Ovary (tissue), 9 donors: ENCODE data around the gene IFITM2. TPM values are rescaled to one million over a fixed set of nuclear protein-coding genes. Genes with fewer than 3 reads are reported as not detected.

Experiments used
- DNase-seq, 5 donors: peaks; one replicate each; pipeline ENCODE4 v3.0.0-alpha.2; 2019 to 2020
- H3K27ac ChIP-seq, 2 donors: fragments of 200-600 bp; one replicate each; pipeline versions ENCODE4 v1.5.1 to v1.8.0; 2019 to 2022
- H3K27me3 ChIP-seq: fragments of 200-600 bp; one replicate; pipeline ENCODE4 v1.8.0; 2022
- H3K36me3 ChIP-seq: fragments of 200-600 bp; sonication (generic); one replicate; pipeline ENCODE4 v1.5.1; 2019
- H3K4me1 ChIP-seq: one replicate; pipeline ENCODE4 v1.8.1; 2013; ENCODE audit warnings: mild to moderate bottlenecking, moderate library complexity; ENCODE audit not compliant: insufficient read depth
- H3K4me3 ChIP-seq: fragments of 200-600 bp; sonication (generic); one replicate; pipeline ENCODE4 v1.5.1; 2017
- H3K9me3 ChIP-seq, 2 donors: fragments of 200-600 bp in 1 of 2; sonication (generic) in 1 of 2; one replicate each; pipeline versions ENCODE4 v1.5.1 to v1.8.1; 2013 to 2019; ENCODE audit warnings: mild to moderate bottlenecking in 1 of 2, moderate library complexity in 1 of 2
- EP300 ChIP-seq: sonication (generic); formaldehyde crosslinking; IDR thresholded peaks from one replicate; pipeline ENCODE4 v1.6.1; 2017; ENCODE audit warnings: antibody characterized with exemption
- POLR2A ChIP-seq: fragments of 450-650 bp; IDR thresholded peaks from one replicate; pipeline ENCODE4 v1.6.1; 2017; ENCODE audit warnings: antibody characterized with exemption, mild to moderate bottlenecking, moderate library complexity
- WGBS, 3 donors: extraction: QIAGEN DNeasy Blood & Tissue Kit in 1 of 3; methylation state at CpG; one replicate each; pipeline versions ENCODE4 v1.1.5 to v1.1.7; 2013 to 2017; 5-methylcytosine and 5-hydroxymethylcytosine counted together
- intact Hi-C, 4 donors: fragments of 100-400 bp; cut with DNase I; formaldehyde crosslinking; loops; one replicate each; pipeline versions ENCODE4 v1.11.0 to v1.15.1; 2022 to 2023
- polyA plus RNA-seq, 2 donors: library from polyadenylated mRNA; stranded (reverse); fragments of 200-250 nt in 1 of 2; fragments of 350-450 nt in 1 of 2; fragmentation: Illumina TruSeq in 1 of 2; extraction: RNeasy Lipid Tissue Mini Kit (QIAGEN cat#74804) in 1 of 2; gene quantifications; one replicate each; pipeline ENCODE4 v1.2.3, GENCODE V29; 2013 to 2014
- small RNA-seq: library from RNA; depleted of rRNA; stranded (forward); fragments of <200 nt; gene quantifications from one replicate; pipeline ENCODE3, GENCODE V24; 2016
- total RNA-seq, 7 donors: library from RNA; depleted of rRNA in 2 of 7; stranded (reverse); fragments of >200 nt in 2 of 7; fragmentation: NEBNext Ultra II Directional in 3 of 7; extraction: Animal tissue kit (Norgen Biotek cat#: 25700) in 3 of 7; gene quantifications; one replicate each; pipeline versions ENCODE4 v1.1.0 to v1.2.4, GENCODE V29; 2016 to 2023
- TF ChIP-seq, protein P1 (sequence below), 3 donors: fragments of 450-650 bp in 2 of 3; fragments of 200-600 bp in 1 of 3; IDR thresholded peaks; one replicate each; pipeline versions ENCODE4 v1.5.1 to v1.8.0; 2016 to 2022; ENCODE audit warnings: antibody characterized with exemption in 3 of 3, mild to moderate bottlenecking in 1 of 3
- donor health status: DM: no; HTN: no; CAD: no; lungs with moderate emphysema.
- donor health status: DM: no; HTN: no; CAD: no.
- donor health status: Bipolar disorder and iron deficiency.
- donor health status: DM: yes; HTN: yes; CAD: no.
- donor health status: DM: no; HTN: no; CAD: no.
- donor health status: DM: yes; HTN: yes; CAD: no.

The IFITM2 gene
- total and polyA plus RNA-seq, 9 donors = 207 to 1,149 (median 546) TPM

- no peak overlapping the region for H3K4me3 ChIP-seq
- H3K9me3 ChIP-seq = no peaks in the 10 kb centered on the region
- no peak overlapping the region for H3K27ac ChIP-seq
- 81 to 91% (median 86%) methylated on average over 4 of the region's 4 CpGs for WGBS, 3 donors
- H3K4me1 ChIP-seq = peaks cover 12% of the 10 kb centered on the region
- TF ChIP-seq, protein P1, sequence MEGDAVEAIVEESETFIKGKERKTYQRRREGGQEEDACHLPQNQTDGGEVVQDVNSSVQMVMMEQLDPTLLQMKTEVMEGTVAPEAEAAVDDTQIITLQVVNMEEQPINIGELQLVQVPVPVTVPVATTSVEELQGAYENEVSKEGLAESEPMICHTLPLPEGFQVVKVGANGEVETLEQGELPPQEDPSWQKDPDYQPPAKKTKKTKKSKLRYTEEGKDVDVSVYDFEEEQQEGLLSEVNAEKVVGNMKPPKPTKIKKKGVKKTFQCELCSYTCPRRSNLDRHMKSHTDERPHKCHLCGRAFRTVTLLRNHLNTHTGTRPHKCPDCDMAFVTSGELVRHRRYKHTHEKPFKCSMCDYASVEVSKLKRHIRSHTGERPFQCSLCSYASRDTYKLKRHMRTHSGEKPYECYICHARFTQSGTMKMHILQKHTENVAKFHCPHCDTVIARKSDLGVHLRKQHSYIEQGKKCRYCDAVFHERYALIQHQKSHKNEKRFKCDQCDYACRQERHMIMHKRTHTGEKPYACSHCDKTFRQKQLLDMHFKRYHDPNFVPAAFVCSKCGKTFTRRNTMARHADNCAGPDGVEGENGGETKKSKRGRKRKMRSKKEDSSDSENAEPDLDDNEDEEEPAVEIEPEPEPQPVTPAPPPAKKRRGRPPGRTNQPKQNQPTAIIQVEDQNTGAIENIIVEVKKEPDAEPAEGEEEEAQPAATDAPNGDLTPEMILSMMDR (IDR thresholded peaks at IDR 0.05) = no peak
- intact Hi-C loops = loop anchor here in 3 of 4 donors (5.0 kb wide), 2 partner anchors 35 to 50 kb away; partner anchors contain the start of genes IFITM2 (in 3 of the 3) and IFITM3 (in 1 of the 3)
- H3K36me3 ChIP-seq = no peaks in the 10 kb centered on the region
- H3K27me3 ChIP-seq = no peaks in the 10 kb centered on the region
- peak in 1 of 5 donors; percentile 1 for DNase-seq
Measured at GRCh38 chr11:357582-357981, 50.0 kb downstream of the IFITM2 start.

GRCh38 chr11:358129-358800, 50.6 kb downstream of the IFITM2 start:
- H3K27ac ChIP-seq = no peak overlapping the region
- H3K4me3 ChIP-seq = no peak overlapping the region
- H3K36me3 ChIP-seq = no peaks in the 10 kb centered on the region
- DNase-seq = peak in 1 of 5 donors; percentile 21
- intact Hi-C loops = loop anchor here in 3 of 4 donors (5.0 kb wide), 2 partner anchors 36 to 51 kb away; partner anchors contain the start of genes IFITM2 (in 3 of the 3) and IFITM3 (in 1 of the 3)
- H3K4me1 ChIP-seq = peaks cover 10% of the 10 kb centered on the region
- no peaks in the 10 kb centered on the region for H3K9me3 ChIP-seq
- WGBS, 3 donors = 26 to 62% (median 40%) methylated on average over 34 of the region's 34 CpGs
- TF ChIP-seq POLR2A = no peak
- TF ChIP-seq, protein P1 (IDR thresholded peaks at IDR 0.05) = no peak
- TF ChIP-seq EP300 = no peak
- H3K27me3 ChIP-seq = no peaks in the 10 kb centered on the region

Small RNA genes within 50 kb of the gene (small RNA-seq; reads per million reads assigned to genes)
- gene AC136475.6 = not detected

Other genes starting within 250 kb of the IFITM2 start
- not detected for gene SCGB1C1, start 114.7 kb upstream of the IFITM2 start, total RNA-seq
- not detected for gene SCGB1C1, start 114.7 kb upstream of the IFITM2 start, polyA plus RNA-seq
- 10 to 100 TPM; 24.6 to 76.6 (median 65.5) TPM for gene BET1L, start 100.4 kb upstream of the IFITM2 start, total RNA-seq
- 10 to 100 TPM; 38.9 to 51.6 TPM for gene BET1L, start 100.4 kb upstream of the IFITM2 start, polyA plus RNA-seq
- 100 to 1,000 TPM in 1 of 7 donors, 10 to 100 TPM in 6; 53.4 to 119 (median 87.4) TPM for gene RIC8A, start 100.1 kb upstream of the IFITM2 start, total RNA-seq
- 10 to 100 TPM; 33.6 to 56.4 TPM for gene RIC8A, start 100.1 kb upstream of the IFITM2 start, polyA plus RNA-seq
- 10 to 100 TPM; 11.1 to 24.4 (median 22.7) TPM for gene SIRT3, start 71.5 kb upstream of the IFITM2 start, total RNA-seq
- gene SIRT3, start 71.5 kb upstream of the IFITM2 start, polyA plus RNA-seq = 10 to 100 TPM; 17.4 to 21.5 TPM
- 10 to 100 TPM; 66.2 to 80.1 (median 75.8) TPM for gene PSMD13, start 70.8 kb upstream of the IFITM2 start, total RNA-seq
- 10 to 100 TPM; 74.9 to 88.9 TPM for gene PSMD13, start 70.8 kb upstream of the IFITM2 start, polyA plus RNA-seq
- gene NLRP6, start 29.4 kb upstream of the IFITM2 start, total RNA-seq = 1 to 10 TPM in 1 of 7 donors, under 1 TPM in 4, not detected in 2; 0.15 to 1.1 (median 0.20) TPM
- under 1 TPM in 1 of 2 donors, not detected in 1; 0.02 TPM for gene NLRP6, start 29.4 kb upstream of the IFITM2 start, polyA plus RNA-seq
- 10 to 100 TPM in 4 of 7 donors, 1 to 10 TPM in 3; 3.3 to 21.3 (median 10.6) TPM for gene PGGHG, start 18.7 kb upstream of the IFITM2 start, total RNA-seq
- gene PGGHG, start 18.7 kb upstream of the IFITM2 start, polyA plus RNA-seq = 1 to 10 TPM in 1 of 2 donors, under 1 TPM in 1; 0.25 to 6.1 TPM
- not detected for gene IFITM5, start 8.3 kb upstream of the IFITM2 start, total RNA-seq
- not detected for gene IFITM5, start 8.3 kb upstream of the IFITM2 start, polyA plus RNA-seq
- gene IFITM1, start 6.2 kb downstream of the IFITM2 start, total RNA-seq = 100 to 1,000 TPM; 317 to 760 (median 496) TPM
- 100 to 1,000 TPM; 211 to 748 TPM for gene IFITM1, start 6.2 kb downstream of the IFITM2 start, polyA plus RNA-seq
- gene IFITM3, start 13.0 kb downstream of the IFITM2 start, total RNA-seq = 1,000 to 10,000 TPM in 2 of 7 donors, 100 to 1,000 TPM in 5; 150 to 1,394 (median 665) TPM
- 1,000 to 10,000 TPM in 1 of 2 donors, 100 to 1,000 TPM in 1; 506 to 1,096 TPM for gene IFITM3, start 13.0 kb downstream of the IFITM2 start, polyA plus RNA-seq
- gene B4GALNT4, start 61.7 kb downstream of the IFITM2 start, total RNA-seq = 10 to 100 TPM; 14.7 to 90.3 (median 52.5) TPM
- 10 to 100 TPM in 1 of 2 donors, 1 to 10 TPM in 1; 1.3 to 58.1 TPM for gene B4GALNT4, start 61.7 kb downstream of the IFITM2 start, polyA plus RNA-seq
- 10 to 100 TPM in 1 of 7 donors, 1 to 10 TPM in 4, under 1 TPM in 2; 0.30 to 56.8 (median 3.4) TPM for gene PKP3, start 86.4 kb downstream of the IFITM2 start, total RNA-seq
- gene PKP3, start 86.4 kb downstream of the IFITM2 start, polyA plus RNA-seq = under 1 TPM in 1 of 2 donors, not detected in 1; 0.21 TPM
- gene SIGIRR, start 107.2 kb downstream of the IFITM2 start, total RNA-seq = 10 to 100 TPM; 15.0 to 52.6 (median 27.5) TPM
- 10 to 100 TPM in 1 of 2 donors, 1 to 10 TPM in 1; 1.5 to 39.5 TPM for gene SIGIRR, start 107.2 kb downstream of the IFITM2 start, polyA plus RNA-seq
- gene ANO9, start 134.2 kb downstream of the IFITM2 start, total RNA-seq = 10 to 100 TPM in 1 of 7 donors, 1 to 10 TPM in 2, under 1 TPM in 4; 0.15 to 11.4 (median 0.82) TPM
- gene ANO9, start 134.2 kb downstream of the IFITM2 start, polyA plus RNA-seq = under 1 TPM; 0.12 to 0.31 TPM
- 10 to 100 TPM; 34.4 to 56.5 (median 42.7) TPM for gene PTDSS2, start 142.5 kb downstream of the IFITM2 start, total RNA-seq
- 10 to 100 TPM; 17.1 to 38.6 TPM for gene PTDSS2, start 142.5 kb downstream of the IFITM2 start, polyA plus RNA-seq
- 100 to 1,000 TPM; 105 to 233 (median 169) TPM for gene RNH1, start 199.4 kb downstream of the IFITM2 start, total RNA-seq
- 100 to 1,000 TPM in 1 of 2 donors, 10 to 100 TPM in 1; 17.4 to 147 TPM for gene RNH1, start 199.4 kb downstream of the IFITM2 start, polyA plus RNA-seq
- 10 to 100 TPM; 21.3 to 49.6 (median 36.3) TPM for gene HRAS, start 227.8 kb downstream of the IFITM2 start, total RNA-seq
- 10 to 100 TPM in 1 of 2 donors, 1 to 10 TPM in 1; 4.3 to 38.0 TPM for gene HRAS, start 227.8 kb downstream of the IFITM2 start, polyA plus RNA-seq
- 1 to 10 TPM in 6 of 7 donors, under 1 TPM in 1; 0.60 to 6.2 (median 2.0) TPM for gene LRRC56, start 229.7 kb downstream of the IFITM2 start, total RNA-seq
- 1 to 10 TPM in 1 of 2 donors, not detected in 1; 2.1 TPM for gene LRRC56, start 229.7 kb downstream of the IFITM2 start, polyA plus RNA-seq